Kidney (tissue), 14 donors: ENCODE results near the gene TBC1D1. TPM values are rescaled to one million over a fixed set of nuclear protein-coding genes. Genes with fewer than 3 reads are reported as not detected.

Experiments used
- DNase-seq, 5 donors: peaks; one replicate each; pipeline ENCODE4 v3.0.0-alpha.2; 2013 to 2020
- FAIRE-seq: peaks from 2 replicates; lab custom pipeline; 2012; peaks lifted over from hg19 to GRCh38; lab: Jason Lieb, UNC
- H3K27ac ChIP-seq, 2 donors: one replicate each; pipeline ENCODE4 v1.7.0; 2013; ENCODE audit warnings: low read depth in 2 of 2, low read length in 2 of 2, inconsistent platforms in 1 of 2
- H3K27me3 ChIP-seq: one replicate; pipeline ENCODE4 v1.7.1; 2013; ENCODE audit warnings: low read length, inconsistent platforms; ENCODE audit not compliant: control insufficient read depth, insufficient read depth
- H3K36me3 ChIP-seq, 3 donors: one replicate each; pipeline versions ENCODE4 v1.7.0 to v1.7.1; 2013; ENCODE audit warnings: low read length in 3 of 3, control low read depth in 1 of 3, inconsistent platforms in 1 of 3; ENCODE audit not compliant: insufficient read depth in 3 of 3, control insufficient read depth in 2 of 3
- H3K4me1 ChIP-seq, 3 donors: one replicate each; pipeline versions ENCODE4 v1.7.0 to v1.7.1; 2013; ENCODE audit warnings: low read length in 3 of 3, inconsistent platforms in 1 of 3, low read depth in 1 of 3; ENCODE audit not compliant: control insufficient read depth in 2 of 3, insufficient read depth in 2 of 3
- H3K4me3 ChIP-seq, 3 donors: one replicate each; pipeline versions ENCODE4 v1.7.0 to v1.8.1; 2013; ENCODE audit warnings: low read length in 3 of 3, control low read depth in 1 of 3, inconsistent platforms in 1 of 3
- H3K9ac ChIP-seq, 3 donors: one replicate each; pipeline versions ENCODE4 v1.7.0 to v1.7.1; 2013; ENCODE audit warnings: low read length in 3 of 3, control low read depth in 1 of 3, inconsistent platforms in 1 of 3
- H3K9me3 ChIP-seq, 3 donors: one replicate each; pipeline versions ENCODE4 v1.7.0 to v1.7.1; 2013; ENCODE audit warnings: low read length in 3 of 3, control low read depth in 1 of 3, inconsistent platforms in 1 of 3; ENCODE audit not compliant: control insufficient read depth in 2 of 3, insufficient read depth in 1 of 3
- intact Hi-C: fragments of 100-400 bp; cut with DNase I; formaldehyde crosslinking; loops from one replicate; pipeline ENCODE4 v1.11.1; 2022
- polyA plus RNA-seq: library from polyadenylated mRNA; stranded (reverse); fragments of 350-450 nt; fragmentation: Illumina TruSeq; extraction: RNeasy Lipid Tissue Mini Kit (QIAGEN cat#74804); gene quantifications from one replicate; pipeline ENCODE4 v1.2.3, GENCODE V29; 2014; ENCODE audit warnings: low read depth, low replicate concordance; ENCODE audit not compliant: insufficient read depth
- total RNA-seq: library from RNA; stranded (reverse); fragmentation: NEBNext Ultra II Directional; extraction: Animal tissue kit (Norgen Biotek cat#: 25700); gene quantifications from one replicate; pipeline ENCODE4 v1.2.1, GENCODE V29; 2021
- TF ChIP-seq, protein P1 (sequence below): IDR thresholded peaks from 3 replicates; pipeline ENCODE4 v1.5.1; 2012; ENCODE audit warnings: mild to moderate bottlenecking, moderate library complexity, borderline replicate concordance; ENCODE audit not compliant: insufficient read depth; ENCODE audit errors: extremely low read depth
- donor health status: control.
- donor health status: control.
- donor health status: control.
- donor health status: control.
- donor health status: control.
- donor health status: DM: yes; HTN: yes; CAD: no.
- donor health status: Normal renal cell carcinoma (clear cell type).

TBC1D1 gene
- total and polyA plus RNA-seq, 2 donors from 2014 or later, result 170 to 182 TPM

DNA sequence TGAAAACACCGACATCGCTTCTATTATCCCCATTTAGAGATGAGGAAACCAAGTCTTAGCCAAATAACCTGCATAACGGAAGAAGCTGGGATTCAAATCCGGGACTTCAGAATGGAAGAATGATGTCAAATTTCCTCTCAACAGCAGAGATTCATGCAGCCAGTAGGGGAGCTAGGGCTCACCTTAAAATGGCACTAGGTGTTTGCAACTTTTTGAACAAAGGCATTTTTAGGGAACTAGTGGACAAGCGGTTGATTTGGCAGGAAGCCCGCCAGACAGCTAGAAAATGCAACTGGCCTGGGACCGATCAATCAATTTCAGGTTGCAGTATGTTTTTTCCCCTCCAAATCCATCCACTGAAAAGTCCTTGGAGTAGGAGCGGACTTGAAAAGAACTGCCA, 293.5 kb downstream of the TBC1D1 start:
- TF ChIP-seq, protein P1, sequence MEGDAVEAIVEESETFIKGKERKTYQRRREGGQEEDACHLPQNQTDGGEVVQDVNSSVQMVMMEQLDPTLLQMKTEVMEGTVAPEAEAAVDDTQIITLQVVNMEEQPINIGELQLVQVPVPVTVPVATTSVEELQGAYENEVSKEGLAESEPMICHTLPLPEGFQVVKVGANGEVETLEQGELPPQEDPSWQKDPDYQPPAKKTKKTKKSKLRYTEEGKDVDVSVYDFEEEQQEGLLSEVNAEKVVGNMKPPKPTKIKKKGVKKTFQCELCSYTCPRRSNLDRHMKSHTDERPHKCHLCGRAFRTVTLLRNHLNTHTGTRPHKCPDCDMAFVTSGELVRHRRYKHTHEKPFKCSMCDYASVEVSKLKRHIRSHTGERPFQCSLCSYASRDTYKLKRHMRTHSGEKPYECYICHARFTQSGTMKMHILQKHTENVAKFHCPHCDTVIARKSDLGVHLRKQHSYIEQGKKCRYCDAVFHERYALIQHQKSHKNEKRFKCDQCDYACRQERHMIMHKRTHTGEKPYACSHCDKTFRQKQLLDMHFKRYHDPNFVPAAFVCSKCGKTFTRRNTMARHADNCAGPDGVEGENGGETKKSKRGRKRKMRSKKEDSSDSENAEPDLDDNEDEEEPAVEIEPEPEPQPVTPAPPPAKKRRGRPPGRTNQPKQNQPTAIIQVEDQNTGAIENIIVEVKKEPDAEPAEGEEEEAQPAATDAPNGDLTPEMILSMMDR, result no peak
- DNase-seq (no peak), FAIRE-seq (no peak)
- no peak overlapping the region for H3K27ac ChIP-seq
- H3K9me3 ChIP-seq, result no peaks in the 10 kb centered on the region
- H3K4me1 ChIP-seq, result peaks cover 0 to 9% (median 3%) of the 10 kb centered on the region in 3 donors
- intact Hi-C loops, result no loop called here
- H3K4me3 ChIP-seq, result no peak overlapping the region
- H3K9ac ChIP-seq, result no peak overlapping the region
- H3K27me3 ChIP-seq, result no peaks in the 10 kb centered on the region
- H3K36me3 ChIP-seq, result no peaks in the 10 kb centered on the region

DNA sequence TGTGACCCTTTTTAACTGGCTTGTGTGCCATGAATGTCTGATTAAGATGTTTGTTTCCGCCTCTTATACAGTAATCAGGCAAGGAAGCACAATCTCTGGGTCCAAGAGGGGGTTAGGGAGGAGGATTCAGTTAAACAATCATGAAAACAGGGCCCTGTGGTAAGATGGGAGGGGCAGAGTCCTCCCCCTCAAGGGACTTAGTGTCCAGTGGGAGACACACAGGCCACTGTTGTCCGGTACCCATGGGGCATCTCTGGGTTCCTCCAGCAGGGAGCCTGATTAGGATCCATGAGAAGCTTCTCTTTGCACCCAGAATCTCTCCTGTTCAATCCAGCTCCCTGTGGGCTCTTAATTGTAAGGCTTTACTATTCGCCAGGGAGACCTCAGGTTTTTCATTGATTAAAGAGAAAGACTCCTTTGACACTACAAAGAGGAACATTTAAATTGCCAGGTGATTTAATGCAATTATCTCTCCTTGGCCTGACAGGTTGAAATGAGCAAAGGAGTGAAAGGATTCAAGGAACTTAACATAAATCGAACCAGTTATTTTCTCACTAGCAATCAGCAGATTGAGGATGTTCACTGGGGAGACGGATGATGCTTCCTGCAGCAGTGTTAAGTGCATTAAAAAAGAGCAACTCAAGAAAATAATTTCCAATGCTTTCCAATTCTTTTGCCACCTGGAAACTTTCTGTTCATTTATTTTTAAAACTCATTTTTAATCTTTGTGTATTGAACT, 294.7 kb downstream of the TBC1D1 start:
- Histone ChIP-seq H3K4me3 (no peak overlapping the region), H3K27me3 (no peaks in the 10 kb centered on the region), H3K27ac (no peak overlapping the region), H3K9ac (no peak overlapping the region), H3K4me1 (peaks cover 0 to 17% (median under 1%) of the 10 kb centered on the region in 3 donors), H3K9me3 (no peaks in the 10 kb centered on the region), H3K36me3 (no peaks in the 10 kb centered on the region)
- TF ChIP-seq, protein P1, result no peak
- intact Hi-C loops, result no loop called here
- no peak for FAIRE-seq
- DNase-seq, result no peak

DNA sequence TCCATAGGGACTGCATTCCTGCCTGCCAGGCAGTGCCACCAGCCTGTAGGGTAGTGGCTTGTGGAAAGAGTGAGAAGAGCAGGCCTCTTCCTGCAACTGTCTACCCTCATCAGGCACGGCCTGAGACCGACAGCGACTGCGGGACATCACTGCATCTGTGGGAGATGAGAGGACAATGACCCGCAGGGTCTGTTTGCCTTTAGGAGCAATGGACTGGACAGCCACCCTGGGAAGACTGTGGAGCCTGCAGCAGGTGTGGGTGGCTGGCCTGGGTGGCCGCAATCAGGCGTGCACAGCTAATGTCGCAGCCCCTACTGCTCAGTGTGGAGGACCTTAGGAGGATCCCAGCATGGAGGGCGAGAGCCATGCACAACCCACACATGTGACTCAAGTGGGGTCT, 297.3 kb downstream of the TBC1D1 start:
- no peaks in the 10 kb centered on the region for H3K36me3 ChIP-seq
- H3K27me3 ChIP-seq, result no peaks in the 10 kb centered on the region
- intact Hi-C loops, result no loop called here
- no peak overlapping the region for H3K4me3 ChIP-seq
- TF ChIP-seq, protein P1, result no peak
- FAIRE-seq (no peak), DNase-seq (no peak)
- peaks cover 0 to 17% (median 5%) of the 10 kb centered on the region in 3 donors for H3K4me1 ChIP-seq
- H3K9ac ChIP-seq, result no peak overlapping the region
- no peaks in the 10 kb centered on the region for H3K9me3 ChIP-seq
- H3K27ac ChIP-seq, result no peak overlapping the region
